Astrocyte of the cerebellum (primary cell): Measurements from ENCODE around the gene COPZ1.
"Not testable (repeated sequence)": the region's sequence is repeated elsewhere in the genome, so short reads cannot be mapped to it uniquely, and the experiment has no call there.

Experiments used
- DNase-seq: peaks from one replicate; pipeline ENCODE4 v3.0.0-alpha.2; 2011; ENCODE audit warnings: low read depth
- H3K4me3 ChIP-seq: 2 replicates; pipeline ENCODE4 v1.5.1; 2011; ENCODE audit warnings: mild to moderate bottlenecking, low read depth, low read length, moderate library complexity
- in situ Hi-C: cut with HindIII; loops from 2 replicates; pipeline ENCODE4 v1.10.0; 2017; ENCODE audit warnings: low sequenced_read_pairs
- TF ChIP-seq, protein P1 (sequence below): IDR thresholded peaks from 2 replicates; pipeline ENCODE4 v1.5.1; 2012; ENCODE audit warnings: low read length, low read depth, moderate library complexity, mild to moderate bottlenecking; ENCODE audit errors: missing control alignments

The COPZ1 gene

DNA sequence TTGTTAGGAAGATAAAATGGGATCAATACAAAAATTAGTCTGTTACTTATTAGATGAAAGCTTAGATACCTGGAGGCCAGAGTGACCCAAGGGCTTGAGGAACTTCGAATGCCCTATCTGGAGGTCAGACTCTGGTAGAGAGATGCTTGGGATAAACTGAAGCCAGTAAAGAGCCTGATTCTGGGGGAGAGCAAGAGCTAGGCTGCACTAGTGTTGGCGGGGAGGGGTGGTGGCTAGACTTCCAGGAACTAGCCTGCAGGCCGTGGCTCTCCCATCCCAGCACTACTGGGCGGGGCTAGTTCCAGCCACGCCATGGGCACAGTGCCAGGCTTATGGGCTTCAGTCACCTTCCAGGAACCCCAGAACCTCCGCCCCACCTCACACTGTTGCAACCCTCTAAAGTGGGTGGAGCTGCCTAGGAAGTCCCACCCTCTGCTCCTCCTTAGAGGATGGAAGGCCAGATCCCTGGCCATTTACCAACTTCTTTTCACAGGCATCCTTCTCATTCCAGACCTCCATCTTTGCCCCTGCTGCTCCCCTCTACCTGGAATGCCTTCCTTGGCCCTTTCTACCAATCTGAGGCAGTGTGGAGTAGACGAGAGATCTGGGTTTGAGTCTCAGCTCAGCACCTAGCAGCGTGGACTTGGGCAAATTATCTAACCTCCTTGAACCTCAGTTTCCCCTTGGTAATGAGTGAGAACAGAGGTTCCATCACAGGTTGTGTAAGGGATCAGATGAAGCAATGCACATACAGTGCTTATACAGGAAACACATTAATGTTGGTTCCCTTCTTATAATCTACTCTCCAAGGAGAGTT is 17.8 kb upstream of the COPZ1 start:
- TF ChIP-seq, protein P1, sequence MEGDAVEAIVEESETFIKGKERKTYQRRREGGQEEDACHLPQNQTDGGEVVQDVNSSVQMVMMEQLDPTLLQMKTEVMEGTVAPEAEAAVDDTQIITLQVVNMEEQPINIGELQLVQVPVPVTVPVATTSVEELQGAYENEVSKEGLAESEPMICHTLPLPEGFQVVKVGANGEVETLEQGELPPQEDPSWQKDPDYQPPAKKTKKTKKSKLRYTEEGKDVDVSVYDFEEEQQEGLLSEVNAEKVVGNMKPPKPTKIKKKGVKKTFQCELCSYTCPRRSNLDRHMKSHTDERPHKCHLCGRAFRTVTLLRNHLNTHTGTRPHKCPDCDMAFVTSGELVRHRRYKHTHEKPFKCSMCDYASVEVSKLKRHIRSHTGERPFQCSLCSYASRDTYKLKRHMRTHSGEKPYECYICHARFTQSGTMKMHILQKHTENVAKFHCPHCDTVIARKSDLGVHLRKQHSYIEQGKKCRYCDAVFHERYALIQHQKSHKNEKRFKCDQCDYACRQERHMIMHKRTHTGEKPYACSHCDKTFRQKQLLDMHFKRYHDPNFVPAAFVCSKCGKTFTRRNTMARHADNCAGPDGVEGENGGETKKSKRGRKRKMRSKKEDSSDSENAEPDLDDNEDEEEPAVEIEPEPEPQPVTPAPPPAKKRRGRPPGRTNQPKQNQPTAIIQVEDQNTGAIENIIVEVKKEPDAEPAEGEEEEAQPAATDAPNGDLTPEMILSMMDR, result no peak
- in situ Hi-C loops, result no loop called here
- H3K4me3 ChIP-seq, result no peak overlapping the region
- DNase-seq, result no peak

DNA sequence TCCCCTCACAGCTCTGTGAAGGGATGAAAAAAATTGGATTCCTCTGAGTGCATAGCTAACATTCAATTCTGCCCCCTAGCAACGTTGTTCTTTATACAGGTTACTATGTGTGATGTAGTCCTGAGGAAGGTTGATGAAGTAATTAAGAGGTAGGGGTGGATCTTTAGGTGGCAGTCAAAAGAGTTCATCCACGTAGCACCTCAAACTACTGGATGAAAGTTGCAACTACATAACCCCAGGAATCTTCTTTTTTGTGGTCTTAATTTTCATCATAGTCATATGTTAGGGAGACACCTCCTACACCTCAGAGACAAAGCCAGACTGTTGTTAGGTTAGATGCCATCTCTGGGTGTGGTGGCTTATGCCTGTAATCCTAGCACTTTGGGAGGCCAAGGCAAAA is 13.9 kb upstream of the COPZ1 start:
- in situ Hi-C loops, result no loop called here
- TF ChIP-seq, protein P1, result no peak
- DNase-seq, result no peak
- H3K4me3 ChIP-seq, result no peak overlapping the region

DNA sequence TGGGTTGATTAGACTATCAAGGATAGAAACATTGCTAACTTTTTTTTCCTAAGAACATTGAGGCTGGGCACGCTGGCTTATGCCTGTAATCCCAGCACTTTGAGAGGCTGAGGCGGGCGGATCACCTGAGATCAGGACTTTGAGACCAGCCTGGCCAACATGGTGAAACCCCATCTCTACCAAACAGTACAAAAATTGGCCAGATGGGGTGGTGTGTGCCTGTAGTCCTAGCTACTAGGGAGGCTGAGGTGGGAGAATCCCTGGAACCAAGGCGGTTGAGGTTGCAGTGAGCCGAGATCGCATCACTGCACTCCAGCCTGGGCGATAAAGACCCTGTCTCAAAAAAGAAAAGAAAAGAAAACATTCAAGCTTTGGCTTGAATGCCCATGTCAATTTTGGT is 12.6 kb upstream of the COPZ1 start:
- H3K4me3 ChIP-seq, DNase-seq, in situ Hi-C loops: not testable (repeated sequence)

DNA sequence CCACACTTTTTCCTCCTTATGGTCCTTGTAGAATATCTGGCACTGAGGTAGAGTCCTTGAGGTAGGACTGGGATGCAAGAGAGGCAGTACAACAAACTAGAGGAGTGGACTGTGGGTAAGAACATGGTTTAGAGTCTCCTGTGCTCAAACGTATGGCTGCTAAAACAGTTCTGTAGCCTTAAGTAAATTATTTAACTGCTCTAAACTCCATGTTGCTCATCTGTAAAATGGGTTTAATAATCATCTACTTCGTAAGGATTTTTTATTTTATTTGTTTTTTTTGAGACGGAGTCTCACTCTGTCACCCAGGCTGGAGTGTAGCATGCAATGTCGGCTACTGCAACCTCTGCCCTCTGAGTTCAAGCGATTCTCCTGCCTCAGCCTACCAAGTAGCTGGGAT is 3.6 kb upstream of the COPZ1 start:
- in situ Hi-C loops, result no loop called here
- H3K4me3 ChIP-seq, result no peak overlapping the region
- DNase-seq, result no peak
- TF ChIP-seq, protein P1, result no peak

DNA sequence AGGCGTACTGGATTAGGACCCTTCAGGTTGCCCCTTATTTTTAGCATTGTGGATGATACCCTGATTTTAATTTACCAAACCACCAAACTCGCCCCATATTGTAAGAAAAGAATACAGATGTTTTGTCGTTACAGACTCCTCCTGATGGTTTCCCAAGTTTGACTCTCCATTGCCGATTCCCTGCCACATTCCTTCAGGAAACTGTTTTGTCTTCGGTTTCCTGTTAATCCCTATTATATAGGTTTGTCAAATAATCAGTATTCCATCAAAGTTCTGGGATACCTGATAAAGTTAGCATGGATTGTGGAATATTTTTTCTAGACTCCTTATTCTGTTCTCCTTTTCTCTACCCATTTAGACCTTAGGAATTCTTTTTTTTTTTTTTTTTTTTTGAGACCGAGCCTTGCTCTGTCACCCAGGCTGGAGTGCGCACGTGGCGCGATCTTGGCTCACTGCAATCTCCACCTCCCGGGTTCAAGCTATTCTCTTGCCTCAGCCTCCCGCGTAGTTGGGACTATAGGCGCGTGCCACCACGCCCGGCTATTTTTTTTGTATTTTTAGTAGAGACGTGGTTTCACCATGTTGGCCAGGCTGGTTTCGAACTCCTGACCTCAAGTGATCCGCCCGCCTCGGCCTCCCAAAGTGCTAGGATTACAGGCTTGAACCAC is 645 bp downstream of the COPZ1 start:
- DNase-seq, in situ Hi-C loops: not testable (repeated sequence)
- H3K4me3 ChIP-seq, result peak overlapping the region; percentile 69

DNA sequence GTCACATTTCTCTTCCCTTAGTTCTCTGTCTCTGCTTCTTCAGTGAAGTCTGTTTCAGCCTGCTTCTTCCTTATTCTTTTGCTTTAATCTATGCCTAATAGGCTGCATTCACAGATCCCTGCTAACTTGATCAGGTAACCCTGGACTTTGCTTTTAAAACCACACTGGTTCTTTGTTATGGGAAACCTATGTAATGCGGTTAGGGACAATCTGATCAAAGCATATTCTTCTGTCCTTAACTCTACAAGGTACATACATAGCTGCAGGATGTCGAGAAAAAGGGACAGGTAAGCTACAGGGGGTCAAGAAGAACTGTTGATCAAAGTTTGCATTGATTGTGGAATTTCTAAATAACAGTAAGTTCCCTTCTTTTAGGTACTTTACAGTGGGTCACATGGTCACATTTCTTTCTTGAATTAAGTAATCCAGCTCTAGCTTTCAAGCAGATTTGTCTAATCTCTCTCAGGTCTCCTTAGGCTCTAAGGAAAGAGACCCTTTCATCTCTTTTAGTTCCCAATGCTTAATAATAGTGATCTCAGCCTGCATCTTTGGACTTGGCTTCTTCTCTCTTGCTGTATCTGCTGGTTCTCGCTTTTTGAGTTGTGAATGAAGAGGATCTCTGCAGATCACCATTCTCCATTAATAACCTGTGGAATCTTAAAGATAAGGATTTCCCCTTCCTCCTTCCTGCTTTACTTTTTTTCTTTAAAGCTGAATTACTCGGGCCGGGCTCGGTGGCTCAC is 3.8 kb downstream of the COPZ1 start:
- in situ Hi-C loops, result no loop called here

DNA sequence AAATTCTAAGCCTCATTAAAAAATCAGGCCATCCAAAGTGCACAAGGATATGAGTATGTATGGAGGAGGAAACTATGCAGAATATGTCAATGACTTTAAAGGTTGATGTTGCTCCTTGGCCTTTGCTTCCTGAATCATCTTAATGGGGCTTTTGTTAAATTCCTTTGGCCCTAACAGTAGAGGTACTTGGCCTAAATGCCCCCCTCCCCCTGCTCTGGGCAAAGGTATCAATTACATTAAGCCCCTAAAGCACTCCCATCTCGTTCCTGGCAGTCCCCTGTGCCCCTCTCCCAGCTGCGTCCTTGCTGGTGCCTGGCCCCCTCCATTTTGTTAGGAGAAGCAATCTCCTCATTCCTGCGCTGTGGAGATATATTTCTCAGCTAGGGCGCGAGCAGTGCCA is 4.8 kb downstream of the COPZ1 start:
- TF ChIP-seq, protein P1, result no peak

More for the DNA sequence above, 3.8 kb downstream of the COPZ1 start:
- TF ChIP-seq, protein P1, result no peak
- DNase-seq, result no peak
- H3K4me3 ChIP-seq, result no peak overlapping the region

More for the DNA sequence above, 4.8 kb downstream of the COPZ1 start:
- in situ Hi-C loops, result no loop called here
- no peak for DNase-seq
- no peak overlapping the region for H3K4me3 ChIP-seq
